Inferior parietal cortex (tissue), 1 donor: ENCODE measurements around the gene SNRNP35.
A peak's percentile ranks its signal among the peaks of the same experiment; 100 is the strongest.
"Not testable (repeated sequence)": the region's sequence is repeated elsewhere in the genome, so short reads cannot be mapped to it uniquely, and the experiment has no call there.

Experiments
- DNase-seq: peaks from one replicate; pipeline ENCODE4 v3.0.0-alpha.2; 2016; ENCODE audit errors: extremely low spot score

The SNRNP35 gene

DNA sequence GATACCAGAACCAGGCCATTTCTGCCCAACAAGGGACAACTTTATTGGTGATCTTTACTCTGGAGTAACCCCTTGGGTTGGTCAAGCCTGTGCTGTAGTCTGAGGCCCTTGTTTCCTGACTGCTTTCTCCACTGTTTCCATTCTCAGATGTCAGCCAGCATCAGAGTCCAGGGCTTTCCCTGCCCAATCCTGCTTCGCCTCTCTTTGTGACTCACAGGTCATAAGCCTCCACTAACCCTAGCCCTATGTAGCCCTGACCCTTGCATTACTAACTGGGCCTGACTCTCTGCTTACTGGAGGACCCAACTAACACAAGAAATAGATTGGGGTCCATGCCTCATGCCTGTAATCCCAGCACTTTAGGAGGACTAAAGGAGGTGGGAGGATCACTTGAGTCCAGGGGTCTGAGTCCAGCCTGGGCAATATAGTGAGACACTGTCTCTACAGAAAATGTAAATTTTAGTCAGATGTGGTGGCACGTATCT, 8.6 kb upstream of the SNRNP35 start:
- DNase-seq = no peak

GRCh38 chr12:123449856-123450255, 8.1 kb upstream of the SNRNP35 start:
- DNase-seq = no peak

- no peak for DNase-seq
These were observed 7.3 kb upstream of the SNRNP35 start for GRCh38 chr12:123450636-123451035.

GRCh38 chr12:123452276-123452550, 5.7 kb upstream of the SNRNP35 start:
- not testable (repeated sequence) for DNase-seq

- no peak for DNase-seq
These were observed 4.8 kb upstream of the SNRNP35 start for GRCh38 chr12:123453165-123453564.

DNA sequence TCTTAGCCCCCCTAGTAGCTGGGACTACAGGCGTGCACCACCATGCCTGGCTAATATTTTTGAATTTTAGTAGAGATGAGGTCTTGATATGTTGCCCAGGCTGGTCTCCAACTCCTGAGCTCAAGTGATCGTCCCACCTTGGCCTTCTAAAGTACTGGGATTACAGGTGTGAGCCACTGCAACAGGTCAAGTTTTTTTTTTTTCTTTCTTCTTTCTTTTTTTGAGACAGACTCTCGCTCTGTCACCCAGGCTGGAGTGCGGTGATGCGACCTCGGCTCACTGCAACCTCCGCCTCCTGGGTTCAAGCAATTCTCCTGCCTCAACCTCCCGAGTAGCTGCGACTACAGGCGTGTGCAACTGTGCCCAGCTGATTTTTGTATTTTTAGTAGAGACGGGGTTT, 5.2 kb downstream of the SNRNP35 start:
- not testable (repeated sequence) for DNase-seq

DNA sequence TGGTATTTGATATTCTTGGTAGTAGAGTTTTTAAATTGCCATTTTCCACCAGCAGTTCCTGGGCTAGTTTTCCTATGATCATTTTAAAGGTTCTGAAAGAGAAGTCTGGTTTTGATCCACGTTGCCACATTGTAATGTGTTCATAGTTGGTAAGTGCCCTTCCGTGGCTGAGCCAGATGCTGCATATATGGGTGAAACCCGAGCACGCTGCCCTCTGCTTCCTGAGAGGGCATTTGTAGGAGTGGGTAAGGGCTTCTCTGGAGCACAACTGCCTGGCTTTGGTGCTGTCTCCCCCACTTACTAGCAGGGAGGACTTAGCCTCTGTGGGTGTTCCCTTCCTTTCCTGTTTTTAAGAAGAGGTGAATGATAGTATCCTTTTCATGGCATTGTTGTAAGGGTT, 7.1 kb downstream of the SNRNP35 start:
- no peak for DNase-seq

DNA sequence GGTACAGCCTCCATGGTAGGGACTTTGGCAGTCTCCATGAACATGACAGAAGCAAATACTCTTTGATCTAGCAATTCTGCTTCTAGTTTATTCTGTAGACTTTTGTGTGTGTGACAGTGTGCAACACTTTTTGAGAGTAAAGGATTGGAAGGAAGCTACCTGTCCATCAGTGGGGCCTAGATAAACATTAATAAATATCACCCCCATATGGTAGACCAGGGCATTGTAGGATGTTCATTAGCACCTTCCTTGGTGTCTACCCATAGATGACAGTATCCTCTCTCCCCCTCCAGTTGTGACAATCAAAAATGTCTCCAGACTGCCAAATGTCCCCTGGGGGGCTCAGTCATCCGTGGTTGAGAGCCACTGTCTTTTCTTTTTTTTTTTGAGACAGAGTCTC, 10.8 kb downstream of the SNRNP35 start:
- no peak for DNase-seq

DNA sequence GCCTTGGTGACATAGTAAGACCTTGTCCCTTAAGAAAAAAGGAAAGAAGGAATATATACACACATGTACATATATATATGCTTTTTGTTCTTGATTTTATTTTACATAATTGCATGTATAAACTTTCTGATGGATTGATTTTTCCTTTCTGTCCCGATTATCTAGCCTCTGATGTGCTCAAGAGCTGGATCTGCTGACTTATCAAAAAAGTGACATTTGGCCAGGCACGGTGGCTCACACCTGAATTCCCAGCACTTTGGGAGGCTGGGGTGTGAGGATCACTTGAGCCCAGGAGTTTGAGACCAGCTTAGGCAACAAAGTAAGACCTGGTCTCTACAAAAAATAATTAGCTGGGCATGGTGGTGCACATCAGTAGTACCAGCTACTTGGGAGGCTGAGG, 12.0 kb downstream of the SNRNP35 start:
- DNase-seq = no peak

GRCh38 chr12:123471374-123472068, 13.6 kb downstream of the SNRNP35 start:
- DNase-seq = no peak

DNA sequence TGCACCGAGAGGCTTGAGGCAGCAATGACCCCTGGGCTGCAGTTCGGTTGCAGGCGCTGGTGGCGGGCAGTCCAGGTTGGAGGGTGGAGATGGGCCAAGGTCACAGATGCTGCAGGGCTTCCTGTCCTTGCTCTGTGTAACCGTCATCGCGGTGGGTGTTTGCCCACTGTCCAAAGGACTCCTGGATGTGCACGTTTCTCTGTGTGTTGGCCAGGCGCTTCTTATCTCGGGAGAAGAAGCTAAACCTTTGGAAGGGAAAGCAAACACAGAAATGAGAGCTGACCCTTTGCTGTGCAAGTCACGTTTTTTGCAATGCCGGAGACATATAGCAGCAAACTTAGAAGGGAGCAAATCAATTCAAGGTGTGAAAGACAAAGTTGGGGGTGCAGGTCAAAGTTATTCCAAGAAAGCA, 14.5 kb downstream of the SNRNP35 start:
- no peak for DNase-seq

- no peak for DNase-seq
These were observed 16.7 kb downstream of the SNRNP35 start for GRCh38 chr12:123474485-123475245.

DNA sequence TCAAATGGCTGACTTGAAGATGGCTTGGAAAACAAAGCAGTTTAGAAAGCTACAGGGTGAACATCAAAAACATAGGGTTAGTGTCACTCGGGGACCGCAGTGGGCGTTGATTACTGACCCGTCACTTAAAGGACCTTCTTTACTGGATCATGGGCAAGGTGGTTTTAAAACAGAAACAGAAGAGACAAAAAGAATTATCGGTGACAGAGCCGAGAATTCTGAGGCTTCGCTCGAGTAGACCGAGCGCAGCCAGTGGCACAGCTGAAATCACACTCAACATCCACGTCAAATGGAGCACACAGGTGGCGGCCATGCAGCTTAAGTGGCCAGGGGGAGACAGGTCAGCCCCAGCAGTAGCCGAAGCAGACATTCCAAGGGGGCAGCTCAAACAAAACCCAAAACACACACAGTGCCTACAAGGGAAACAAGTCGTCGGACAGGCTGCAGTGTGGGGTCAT, 17.3 kb downstream of the SNRNP35 start:
- DNase-seq = no peak

DNA sequence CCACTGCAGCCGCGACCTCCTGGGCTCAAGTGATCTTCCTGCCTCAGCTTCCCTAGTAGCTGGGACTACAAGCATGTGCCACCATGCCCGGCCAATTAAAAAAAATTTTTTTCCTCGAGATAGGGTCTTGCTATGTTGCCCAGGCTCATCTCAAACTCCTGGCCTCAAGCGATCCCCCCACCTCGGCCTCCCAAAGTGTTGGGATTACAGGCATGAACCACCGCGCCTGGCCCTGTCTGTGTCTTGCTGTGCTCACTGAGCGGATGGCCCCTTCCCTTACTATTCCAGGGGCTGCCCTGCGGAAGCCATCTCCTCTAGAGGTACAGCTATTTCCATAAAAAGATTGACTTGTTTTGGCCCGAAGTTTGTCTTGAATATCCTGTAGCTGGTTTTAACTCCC, 20.1 kb downstream of the SNRNP35 start:
- no peak for DNase-seq

GRCh38 chr12:123478762-123479161, 20.8 kb downstream of the SNRNP35 start:
- peak; percentile 76 for DNase-seq

- DNase-seq = peak; percentile 83
These were observed 21.7 kb downstream of the SNRNP35 start for GRCh38 chr12:123479442-123480180.

- DNase-seq = not testable (repeated sequence)
These were observed 23.3 kb downstream of the SNRNP35 start for GRCh38 chr12:123481251-123481650.

GRCh38 chr12:123482876-123483275, 24.9 kb downstream of the SNRNP35 start:
- no peak for DNase-seq

- DNase-seq = no peak
These were observed 25.8 kb downstream of the SNRNP35 start for GRCh38 chr12:123483602-123484248.

- DNase-seq = no peak
These were observed 27.8 kb downstream of the SNRNP35 start for GRCh38 chr12:123485756-123486155.

GRCh38 chr12:123487428-123487827, 29.5 kb downstream of the SNRNP35 start:
- no peak for DNase-seq
